Thyroid gland (tissue), 4 donors: ENCODE results near the gene FOXN3. TPM values are rescaled to one million over a fixed set of nuclear protein-coding genes. Genes with fewer than 3 reads are reported as not detected.

Experiments used
- DNase-seq, 2 donors: peaks; one replicate each; pipeline ENCODE4 v3.0.0-alpha.2; 2019
- H3K27ac ChIP-seq, 3 donors: fragments of 200-600 bp; sonication (generic); 1 replicate in 2 of 3; 2 replicates in 1 of 3; pipeline ENCODE4 v1.5.1; 2016 to 2019; ENCODE audit warnings: mild to moderate bottlenecking in 1 of 3, moderate library complexity in 1 of 3
- H3K27me3 ChIP-seq: fragments of 200-600 bp; sonication (generic); one replicate; pipeline ENCODE4 v1.5.1; 2019
- H3K36me3 ChIP-seq, 2 donors: fragments of 200-600 bp; sonication (generic); one replicate each; pipeline ENCODE4 v1.5.1; 2016 to 2019
- H3K4me1 ChIP-seq, 2 donors: fragments of 200-600 bp; sonication (generic); one replicate each; pipeline ENCODE4 v1.5.1; 2017 to 2019
- H3K4me3 ChIP-seq, 3 donors: fragments of 200-600 bp; sonication (generic); replicated peaks in 1 of 3; 1 replicate in 2 of 3; 2 replicates in 1 of 3; pipeline ENCODE4 v1.5.1; 2016; ENCODE audit warnings: mild to moderate bottlenecking in 1 of 3
- H3K9me3 ChIP-seq: fragments of 200-600 bp; sonication (generic); one replicate; pipeline ENCODE4 v1.5.1; 2017
- CTCF ChIP-seq, 6 experiments: fragments of 200-600 bp in 3 of 6; fragments of 450-650 bp in 3 of 6; sonication (generic) in 3 of 6; IDR thresholded peaks; one replicate each; pipeline ENCODE4 v1.5.1; 2016 to 2019; ENCODE audit warnings: antibody characterized with exemption in 6 of 6, mild to moderate bottlenecking in 2 of 6, inconsistent platforms in 1 of 6, moderate library complexity in 1 of 6
- POLR2A ChIP-seq, 2 donors: fragments of 450-650 bp; IDR thresholded peaks; one replicate each; pipeline ENCODE4 v1.6.1; 2017; ENCODE audit warnings: antibody characterized with exemption in 2 of 2, mild to moderate bottlenecking in 2 of 2, moderate library complexity in 1 of 2
- WGBS, 2 donors: methylation state at CpG; one replicate each; pipeline ENCODE4 v1.1.5; 2017; 5-methylcytosine and 5-hydroxymethylcytosine counted together
- intact Hi-C: fragments of 100-400 bp; cut with DNase I; formaldehyde crosslinking; loops from one replicate; pipeline ENCODE4 v1.15.1; 2023
- total RNA-seq, 4 donors: library from RNA; depleted of rRNA; stranded (reverse); fragments of >200 nt; gene quantifications; one replicate each; pipeline ENCODE4 v1.2.3, GENCODE V29; 2016

The FOXN3 gene
- total RNA-seq, 4 donors from 2014 or later = 38.7 to 70.1 (median 43.1) TPM

- H3K4me3 ChIP-seq = no peak overlapping the region
- no peak for DNase-seq
- H3K27me3 ChIP-seq = no peaks in the 10 kb centered on the region
- H3K4me1 ChIP-seq = peaks cover 8 to 9% of the 10 kb centered on the region in 2 donors
- intact Hi-C loops = no loop called here
- TF ChIP-seq POLR2A (IDR thresholded peaks at IDR 0.05) (no peak), CTCF (IDR thresholded peaks at IDR 0.05) (no peak)
- H3K27ac ChIP-seq = no peak overlapping the region
- H3K36me3 ChIP-seq = no peaks in the 10 kb centered on the region
- WGBS, 2 donors = 82 to 94% methylated on average over 7 of the region's 7 CpGs
- H3K9me3 ChIP-seq = no peaks in the 10 kb centered on the region
These were observed 18.5 kb upstream of the FOXN3 start for GRCh38 chr14:89435492-89435891.

DNA sequence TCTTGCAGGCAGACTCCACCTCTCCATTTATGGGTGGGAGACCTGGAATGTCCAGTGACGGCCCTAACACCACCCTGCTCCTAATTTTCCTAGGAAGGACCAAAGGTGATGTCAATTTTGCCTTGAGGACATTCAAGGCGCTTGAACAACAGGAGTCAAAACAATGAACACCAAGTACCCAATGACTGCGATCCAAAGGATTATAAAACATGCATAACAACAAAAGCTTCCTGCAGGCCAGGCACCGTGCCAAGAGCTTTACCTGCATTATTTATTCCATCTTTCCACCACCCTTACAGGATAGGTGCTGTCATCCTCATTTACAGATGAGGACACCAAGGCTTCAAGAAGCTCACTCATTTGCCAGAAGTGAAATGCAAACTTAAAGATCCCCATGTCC, 15.2 kb upstream of the FOXN3 start:
- H3K9me3 ChIP-seq = no peaks in the 10 kb centered on the region
- no peak for DNase-seq
- TF ChIP-seq CTCF (IDR thresholded peaks at IDR 0.05) (no peak), POLR2A (IDR thresholded peaks at IDR 0.05) (no peak)
- 79 to 89% methylated on average over 4 of the region's 4 CpGs for WGBS, 2 donors
- peaks cover 32 to 35% of the 10 kb centered on the region in 2 donors for H3K4me1 ChIP-seq
- no peaks in the 10 kb centered on the region for H3K27me3 ChIP-seq
- H3K36me3 ChIP-seq = no peaks in the 10 kb centered on the region
- intact Hi-C loops = no loop called here
- H3K4me3 ChIP-seq = no peak overlapping the region
- no peak overlapping the region for H3K27ac ChIP-seq

GRCh38 chr14:89430391-89431236, 13.6 kb upstream of the FOXN3 start:
- intact Hi-C loops = no loop called here
- peaks cover 32 to 40% of the 10 kb centered on the region in 2 donors for H3K4me1 ChIP-seq
- no peak for TF ChIP-seq POLR2A (IDR thresholded peaks at IDR 0.05)
- no peak for TF ChIP-seq CTCF (IDR thresholded peaks at IDR 0.05)

GRCh38 chr14:89429199-89430181, 12.5 kb upstream of the FOXN3 start:
- no peak for TF ChIP-seq CTCF (IDR thresholded peaks at IDR 0.05)
- no peak for TF ChIP-seq POLR2A (IDR thresholded peaks at IDR 0.05)
- peak; percentile 23 to 36 for DNase-seq
- intact Hi-C loops = loop anchor here (10.0 kb wide), 2 partner anchors 255 to 395 kb away; no protein-coding TSS in a partner anchor

More at GRCh38 chr14:89430391-89431236, 13.6 kb upstream of the FOXN3 start:
- Histone ChIP-seq H3K27me3 (no peaks in the 10 kb centered on the region), H3K9me3 (no peaks in the 10 kb centered on the region), H3K4me3 (peak overlapping the region in 1 of 3 donors; percentile 2), H3K36me3 (no peaks in the 10 kb centered on the region), H3K27ac (peak overlapping the region; percentile 70 to 80 (median 75))
- DNase-seq = peak in 1 of 2 donors; percentile 26
- WGBS, 2 donors = 20 to 30% methylated on average over 9 of the region's 9 CpGs

More at GRCh38 chr14:89429199-89430181, 12.5 kb upstream of the FOXN3 start:
- H3K27ac ChIP-seq = peak overlapping the region; percentile 70 to 80 (median 75)
- H3K4me3 ChIP-seq = no peak overlapping the region
- 30 to 47% methylated on average over 14 of the region's 14 CpGs for WGBS, 2 donors
- no peaks in the 10 kb centered on the region for H3K27me3 ChIP-seq
- no peaks in the 10 kb centered on the region for H3K9me3 ChIP-seq
- H3K36me3 ChIP-seq = no peaks in the 10 kb centered on the region
- peaks cover 32 to 40% of the 10 kb centered on the region in 2 donors for H3K4me1 ChIP-seq
